Mucosa of gallbladder (tissue), 1 donor: ENCODE data around the gene RTP2. TPM values are rescaled to one million over a fixed set of nuclear protein-coding genes. Genes with fewer than 3 reads are reported as not detected.
A peak's percentile ranks its signal among the peaks of the same experiment; 100 is the strongest.

ENCODE experiments used
- DNase-seq: peaks from one replicate; pipeline ENCODE4 v3.0.0-alpha.2; 2020; ENCODE audit warnings: low spot score
- total RNA-seq: library from RNA; stranded (reverse); gene quantifications from one replicate; pipeline ENCODE4 v1.2.1, GENCODE V29; 2021
- donor health status: DM: no; HTN: no; CAD: no.

The RTP2 gene
- total RNA-seq, 1 donor from 2014 or later = not detected

GRCh38 chr3:187669675-187670504, 32.5 kb downstream of the RTP2 start, which contains the start of gene SST:
SST (minus strand) TSS chr3:187670394; CDS start chr3:187670291, 103 bp downstream.
- peak; percentile 53 for DNase-seq

- DNase-seq = no peak
These were observed 34.8 kb downstream of the RTP2 start for GRCh38 chr3:187667526-187667925.

- DNase-seq = no peak
These were observed 36.5 kb downstream of the RTP2 start for GRCh38 chr3:187665764-187666402.

- DNase-seq = no peak
These were observed 37.3 kb downstream of the RTP2 start for GRCh38 chr3:187665010-187665409.

- no peak for DNase-seq
These were observed 39.4 kb downstream of the RTP2 start for GRCh38 chr3:187662848-187663409.

GRCh38 chr3:187661267-187661666, 41.1 kb downstream of the RTP2 start:
- DNase-seq = no peak

- no peak for DNase-seq
These were observed 51.1 kb downstream of the RTP2 start for GRCh38 chr3:187651282-187651681.

Other genes starting within 250 kb of the RTP2 start
- 3.0 TPM for gene SST, start 32.2 kb downstream of the RTP2 start, total RNA-seq
- 79.4 TPM for gene BCL6, start 42.9 kb upstream of the RTP2 start, total RNA-seq